HG03558 (cell line): Measurements from ENCODE around the gene RPGRIP1.
"Not testable (repeated sequence)": the region's sequence is repeated elsewhere in the genome, so short reads cannot be mapped to it uniquely, and the experiment has no call there.

Source experiments
- ATAC-seq: cut with Tn5 transposase; IDR thresholded peaks from one replicate; pipeline ENCODE4 v1.9.1; 2021; ENCODE audit warnings: moderate number of reproducible peaks; ENCODE audit not compliant: unreplicated experiment; ENCODE audit errors: extremely low read depth

Gene RPGRIP1

DNA sequence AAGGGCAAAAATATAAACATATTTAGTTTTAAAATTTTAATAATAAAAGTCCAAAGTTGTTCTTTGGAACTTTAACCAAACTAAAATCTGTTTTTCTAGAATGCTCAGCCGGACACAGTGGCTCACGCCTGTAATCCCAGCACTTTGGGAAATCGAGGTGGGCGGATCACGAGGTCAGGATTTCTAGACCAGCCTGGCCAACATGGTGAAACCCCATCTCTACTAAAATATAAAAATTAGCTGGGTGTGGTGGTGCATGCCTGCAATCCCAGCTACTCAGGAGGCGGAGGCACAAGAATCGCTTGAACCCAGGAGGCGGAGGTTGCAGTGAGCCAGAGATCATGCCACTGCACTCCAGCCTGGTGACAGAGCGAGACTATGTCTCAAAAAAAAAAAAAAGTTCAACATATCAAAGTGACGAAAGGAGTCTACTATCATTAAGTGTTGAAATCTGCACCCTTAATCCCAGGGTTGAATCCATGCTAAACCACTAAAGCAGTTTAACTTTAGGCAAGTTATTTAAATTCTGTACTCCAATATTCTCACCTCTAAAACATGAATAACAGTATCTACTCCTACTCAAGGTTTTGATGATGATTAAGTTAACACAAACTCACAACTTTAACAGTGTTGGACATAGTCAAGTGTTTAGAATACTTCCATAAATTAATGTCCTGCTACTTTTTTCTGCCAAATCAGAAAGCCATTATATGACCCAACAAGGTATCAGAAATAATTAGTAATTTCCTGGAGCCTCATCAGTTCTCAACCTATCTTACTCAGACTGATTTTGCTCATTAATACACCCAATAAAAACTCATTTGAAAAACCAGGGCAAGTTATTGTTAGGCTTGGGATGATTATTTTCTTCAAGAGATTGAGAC lies 21.6 kb upstream of the RPGRIP1 start:
- ATAC-seq: no peak

GRCh38 chr14:21258889-21259787 lies 20.7 kb upstream of the RPGRIP1 start:
- ATAC-seq: no peak

GRCh38 chr14:21261824-21262223 lies 18.1 kb upstream of the RPGRIP1 start:
- ATAC-seq: no peak

GRCh38 chr14:21262410-21262809 lies 17.5 kb upstream of the RPGRIP1 start:
- ATAC-seq: no peak

GRCh38 chr14:21263284-21264024 lies 16.4 kb upstream of the RPGRIP1 start:
- no peak for ATAC-seq

DNA sequence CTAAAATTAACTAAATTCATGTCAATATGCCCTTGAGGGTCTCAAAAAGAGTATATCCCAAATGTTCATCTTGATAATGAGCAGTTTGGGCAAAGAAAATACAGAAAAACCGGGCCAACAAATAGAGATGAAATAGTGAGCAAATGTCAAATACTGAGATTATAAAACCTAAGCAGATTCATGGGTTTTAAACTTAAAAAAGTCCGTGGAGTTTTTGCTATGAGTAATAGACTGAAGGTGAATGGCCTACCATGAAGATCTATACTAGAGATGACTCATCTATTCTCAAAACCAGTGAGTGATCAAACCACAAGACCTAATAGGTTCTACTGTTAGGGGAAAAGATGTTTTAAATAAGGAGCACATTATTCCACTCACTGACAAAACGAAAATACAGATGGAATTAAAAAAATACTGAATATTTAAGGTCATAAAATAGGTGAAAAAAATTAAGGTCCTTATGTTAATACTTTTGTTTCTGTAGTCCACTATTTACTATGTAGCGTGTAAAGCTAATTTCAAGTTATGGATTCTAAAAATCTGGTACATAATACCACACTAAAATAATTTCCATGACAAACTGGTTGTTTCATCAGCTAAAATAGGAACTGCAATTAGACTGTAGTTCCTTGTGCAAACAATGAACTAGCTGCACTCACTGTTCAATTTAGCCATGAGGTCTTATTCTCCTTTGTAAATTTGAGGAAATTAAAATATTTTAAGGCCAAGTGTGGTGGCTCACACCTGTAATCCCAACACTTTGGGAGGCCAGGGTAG lies 15.7 kb upstream of the RPGRIP1 start:
- ATAC-seq: peak; percentile 51

- ATAC-seq: no peak
These were observed 12.4 kb upstream of the RPGRIP1 start for GRCh38 chr14:21267431-21267845.

- no peak for ATAC-seq
These were observed 11.8 kb upstream of the RPGRIP1 start for GRCh38 chr14:21267886-21268616.

DNA sequence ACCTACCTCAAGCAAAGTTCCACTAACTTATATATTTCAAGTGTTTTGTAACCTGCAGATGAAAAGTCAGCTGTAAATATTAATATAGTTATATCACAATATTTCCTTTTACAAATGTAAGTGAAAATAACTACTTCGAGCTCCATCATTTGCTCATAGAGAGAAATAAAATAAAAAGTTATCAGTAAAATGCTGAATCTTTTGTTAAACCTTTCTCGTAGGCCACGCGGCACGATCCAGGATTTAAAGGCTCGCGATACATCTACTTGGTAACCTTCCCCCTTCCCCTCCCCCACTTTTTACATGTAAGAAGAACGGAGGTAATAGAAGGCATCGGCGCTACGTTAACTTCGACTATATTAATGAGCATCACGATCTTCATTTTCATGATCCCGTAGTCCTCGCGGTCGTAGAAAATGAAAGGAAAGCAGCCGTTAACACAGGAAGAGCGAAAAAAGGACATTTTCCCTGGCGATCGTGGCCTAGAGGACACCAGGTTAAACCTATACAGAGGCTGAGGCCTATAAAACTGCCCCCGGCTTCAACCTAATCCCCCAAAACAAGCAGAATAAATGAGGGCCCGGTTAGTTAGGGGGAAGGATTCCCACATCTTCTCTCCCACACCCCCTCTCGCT lies 11.1 kb upstream of the RPGRIP1 start:
- no peak for ATAC-seq

GRCh38 chr14:21269252-21270046 lies 10.4 kb upstream of the RPGRIP1 start, which contains the start of gene HNRNPC:
Gene HNRNPC, minus strand, starts transcription at chr14:21269442. Its CDS starts 35,249 bp downstream, at chr14:21234193.
- peak; percentile 85 for ATAC-seq

DNA sequence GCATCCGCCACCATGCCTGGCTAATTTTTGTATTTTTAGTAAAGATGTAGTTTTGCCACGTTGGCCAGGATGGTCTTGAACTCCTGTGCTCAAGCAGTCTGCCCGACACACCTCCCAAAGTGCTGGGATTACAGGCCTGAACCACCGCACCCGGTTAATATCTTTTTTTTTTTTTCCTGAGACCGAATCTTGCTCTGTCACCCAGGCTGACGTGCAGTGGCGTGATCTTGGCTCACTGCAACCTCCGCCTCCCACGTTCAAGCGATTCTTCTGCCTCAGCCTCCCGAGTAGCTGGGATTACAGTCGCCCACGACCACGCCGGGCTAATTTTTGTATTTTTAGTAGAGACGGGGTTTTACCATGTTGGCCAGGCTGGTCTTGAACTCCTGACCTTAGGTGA lies 7.2 kb upstream of the RPGRIP1 start:
- not testable (repeated sequence) for ATAC-seq

DNA sequence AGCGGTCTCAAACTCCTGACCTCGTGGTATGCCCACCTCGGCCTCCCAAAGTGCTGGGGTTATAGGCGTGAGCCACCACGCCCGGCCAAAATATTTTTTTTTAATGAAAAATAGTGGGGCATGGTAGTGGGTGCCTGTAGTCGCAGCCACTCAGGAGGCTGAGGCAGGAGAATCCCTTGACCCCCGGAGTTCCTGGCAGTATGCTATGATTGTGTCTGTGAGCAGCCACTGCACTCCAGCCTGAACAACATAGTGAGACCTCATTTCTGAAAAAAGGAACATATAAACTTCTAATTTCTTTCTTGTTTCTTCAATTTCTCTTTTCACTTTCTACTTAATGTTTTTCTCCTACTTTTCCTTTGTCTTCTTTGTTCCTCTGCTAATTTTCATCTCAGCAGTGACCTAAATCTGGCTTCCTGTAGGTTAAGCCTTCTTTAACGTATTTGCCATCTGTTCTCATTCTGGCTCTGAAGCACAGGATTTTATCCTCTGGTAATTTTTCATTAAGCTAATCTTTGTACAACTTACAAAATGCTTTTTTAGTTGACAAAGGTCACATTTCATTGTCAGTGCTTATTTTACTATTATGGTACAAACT lies 4.5 kb upstream of the RPGRIP1 start:
- no peak for ATAC-seq

GRCh38 chr14:21278632-21279031 lies 1.3 kb upstream of the RPGRIP1 start:
- no peak for ATAC-seq

GRCh38 chr14:21281917-21282316 lies 2.0 kb downstream of the RPGRIP1 start:
- ATAC-seq: not testable (repeated sequence)

DNA sequence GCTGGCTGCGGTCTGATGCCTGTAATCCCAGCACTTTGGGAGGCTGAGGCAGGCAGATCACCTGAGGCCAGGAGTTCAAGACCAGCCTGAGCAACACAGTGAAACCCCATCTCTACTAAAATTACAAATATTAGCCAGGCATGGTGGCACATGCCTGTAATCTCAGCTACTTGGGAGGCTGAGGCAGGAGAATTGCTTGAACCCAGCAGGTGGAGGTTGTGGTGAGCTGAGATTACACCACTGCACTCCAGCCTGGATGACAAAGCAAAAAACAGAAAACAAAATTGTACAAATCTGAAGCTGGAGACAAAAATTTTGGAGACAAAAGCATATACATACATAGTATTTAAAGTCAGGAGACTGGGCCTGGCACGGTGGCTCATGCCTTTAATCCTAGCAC lies 6.6 kb downstream of the RPGRIP1 start:
- not testable (repeated sequence) for ATAC-seq

DNA sequence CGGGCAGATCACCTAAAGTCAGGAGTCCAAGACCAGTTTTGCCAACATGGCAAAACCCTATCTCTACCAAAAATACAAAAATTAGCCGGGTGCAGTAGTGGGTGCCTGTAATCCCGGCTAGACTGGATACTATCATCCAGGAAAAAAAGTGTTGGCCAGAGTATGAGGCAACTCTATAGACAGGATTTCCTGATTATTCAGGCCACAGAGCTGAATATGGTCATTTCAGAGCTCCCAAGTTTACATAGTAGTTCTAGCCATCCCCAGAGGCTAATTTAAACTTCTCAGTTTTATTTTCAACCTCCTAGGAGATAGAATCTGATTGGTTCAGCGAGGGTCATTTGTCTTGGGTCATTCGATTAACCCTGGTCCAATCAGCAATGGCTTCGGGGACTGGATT lies 7.3 kb downstream of the RPGRIP1 start:
- no peak for ATAC-seq

DNA sequence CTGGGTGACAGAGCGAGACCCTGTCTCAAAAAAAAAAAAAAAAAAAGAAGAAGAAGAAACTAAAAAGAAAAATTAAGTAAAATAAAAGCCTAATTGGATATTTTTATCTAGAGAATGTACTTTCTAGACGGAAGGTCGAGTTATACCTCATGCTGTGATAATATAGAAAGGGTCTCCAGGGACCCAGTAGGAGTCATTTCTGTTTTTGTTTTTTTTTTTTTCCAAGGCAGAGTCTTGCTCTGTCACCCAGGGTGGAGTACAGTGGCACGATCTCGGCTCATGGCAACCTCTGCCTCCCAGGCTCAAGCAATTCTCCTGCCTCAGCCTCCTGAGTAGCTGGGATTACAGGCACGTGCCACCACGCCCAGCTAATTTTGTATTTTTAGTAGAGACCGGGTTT lies 14.1 kb downstream of the RPGRIP1 start:
- ATAC-seq: not testable (repeated sequence)
